H1 (cell line): ENCODE results near the gene ADCY7. TPM values are rescaled to one million over a fixed set of nuclear protein-coding genes. Genes with fewer than 3 reads are reported as not detected.

Experiments used
- CHD7 ChIP-seq: fragments of 300-600 bp; sonication (generic); IDR thresholded peaks from 2 replicates; pipeline ENCODE4 v1.7.1; 2012; ENCODE audit warnings: low read length, moderate library complexity, mild to moderate bottlenecking, inconsistent platforms; ENCODE audit not compliant: insufficient replicate concordance
- JUN ChIP-seq: IDR thresholded peaks from 2 replicates; pipeline ENCODE4 v1.6.1; 2011; ENCODE audit warnings: low read depth, mild to moderate bottlenecking, improper control_type of control experiment, low read length
- JUND ChIP-seq: IDR thresholded peaks from 2 replicates; pipeline ENCODE4 v1.6.1; 2011; ENCODE audit warnings: mild to moderate bottlenecking, improper control_type of control experiment, low read length
- MAFK ChIP-seq: IDR thresholded peaks from 2 replicates; pipeline ENCODE4 v1.6.1; 2012; ENCODE audit warnings: low read depth, mild to moderate bottlenecking, improper control_type of control experiment, low read length
- NANOG ChIP-seq: IDR thresholded peaks from 2 replicates; pipeline ENCODE4 v1.6.1; 2011; ENCODE audit warnings: low read length, low read depth, mild to moderate bottlenecking, inconsistent platforms; ENCODE audit not compliant: insufficient read depth, poor library complexity, severe bottlenecking
- RBBP5 ChIP-seq: IDR thresholded peaks from 2 replicates; pipeline ENCODE4 v1.7.1; 2012; ENCODE audit warnings: low read depth, mild to moderate bottlenecking, inconsistent platforms, low read length, moderate library complexity, borderline replicate concordance
- RNF2 ChIP-seq: fragments of 200-900, 300-1000 bp; sonication (generic); IDR thresholded peaks from 2 replicates; pipeline ENCODE4 v1.7.1; 2016; ENCODE audit warnings: borderline replicate concordance, low read depth, mild to moderate bottlenecking, antibody characterized with exemption, low read length; ENCODE audit not compliant: poor library complexity, severe bottlenecking; ENCODE audit errors: missing control alignments
- polyA plus RNA-seq, 7 experiments: library from polyadenylated mRNA; depleted of rRNA in 3 of 7; stranded (reverse) in 5 of 7; unstranded in 2 of 7; fragments of >200 nt in 5 of 7; fragments of 200-250 nt in 2 of 7; gene quantifications; 1 replicate in 5 of 7; 2 replicates in 1 of 7; 4 replicates in 1 of 7; pipeline versions ENCODE4 v1.2.1 to v1.2.3, GENCODE V29; 2011 to 2013; ENCODE audit warnings: missing spikeins in 2 of 7, mixed read lengths in 2 of 7
- total RNA-seq: library from RNA; stranded (reverse); fragmentation: NEBNext Ultra II Directional; extraction: Animal tissue kit (Norgen Biotek cat#: 25700); gene quantifications from 2 replicates; pipeline ENCODE4 v1.2.1, GENCODE V29; 2021

ADCY7 gene
- total and polyA plus RNA-seq, 2 of the 8 experiments (the other 6 are each of a cell fraction or from before 2014, with no cell fraction given) = 2.4 to 5.1 TPM

DNA sequence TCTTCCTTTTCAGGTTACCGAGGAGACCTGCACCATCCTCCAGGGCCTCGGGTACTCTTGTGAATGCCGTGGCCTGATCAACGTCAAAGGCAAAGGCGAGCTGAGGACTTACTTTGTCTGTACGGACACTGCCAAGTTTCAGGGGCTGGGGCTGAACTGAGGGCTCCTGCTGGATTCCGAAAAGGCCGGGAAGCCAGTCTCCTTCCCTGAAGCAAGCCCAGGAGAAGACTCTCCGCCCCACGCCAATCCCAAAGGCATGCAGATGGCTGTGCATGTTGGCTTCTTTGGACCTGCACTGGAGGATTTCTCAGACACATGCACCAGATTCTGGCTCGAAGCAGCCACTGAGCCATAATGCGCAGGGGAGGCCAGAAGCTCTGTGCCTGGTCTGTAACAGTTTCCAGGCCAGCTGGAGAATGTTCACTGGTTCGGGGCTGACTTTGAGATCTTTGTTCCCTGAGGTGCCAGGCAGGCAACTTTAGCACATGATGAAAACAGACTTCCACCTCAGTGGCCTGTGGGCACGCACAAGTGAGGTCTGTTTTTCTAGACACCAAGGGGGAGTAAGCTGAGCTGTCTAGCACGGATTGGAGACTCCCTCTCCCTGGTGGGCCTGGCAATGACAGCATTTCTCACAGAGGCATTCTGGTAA is 49.1 kb downstream of the ADCY7 start (continued):
- TF ChIP-seq CHD7 (no peak), JUND (no peak), JUN (no peak), RBBP5 (no peak), NANOG (no peak), MAFK (no peak), RNF2 (no peak)
